ENCODE data around the gene NTRK3.

Gene NTRK3

DNA sequence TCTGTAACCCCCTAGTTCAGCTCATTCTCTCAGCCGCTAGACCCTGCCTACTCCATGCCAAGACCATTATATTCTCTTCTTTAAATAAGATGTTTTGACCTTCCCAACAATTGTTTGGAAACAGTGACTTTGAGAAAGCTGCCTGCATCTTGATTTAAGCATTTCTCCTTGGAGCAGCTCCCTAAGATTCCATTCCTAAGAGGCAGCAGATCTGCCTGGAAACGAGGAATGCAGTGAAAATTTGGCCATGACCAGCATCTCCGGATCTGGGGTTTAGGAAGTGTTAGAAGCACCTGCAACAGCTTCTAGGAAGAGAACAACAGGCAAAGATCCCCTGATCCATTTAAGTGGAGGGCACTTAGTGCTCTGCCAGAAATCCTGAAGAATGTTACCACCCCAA, 235.7 kb downstream of the NTRK3 start:
- no peak for DNase-seq

DNA sequence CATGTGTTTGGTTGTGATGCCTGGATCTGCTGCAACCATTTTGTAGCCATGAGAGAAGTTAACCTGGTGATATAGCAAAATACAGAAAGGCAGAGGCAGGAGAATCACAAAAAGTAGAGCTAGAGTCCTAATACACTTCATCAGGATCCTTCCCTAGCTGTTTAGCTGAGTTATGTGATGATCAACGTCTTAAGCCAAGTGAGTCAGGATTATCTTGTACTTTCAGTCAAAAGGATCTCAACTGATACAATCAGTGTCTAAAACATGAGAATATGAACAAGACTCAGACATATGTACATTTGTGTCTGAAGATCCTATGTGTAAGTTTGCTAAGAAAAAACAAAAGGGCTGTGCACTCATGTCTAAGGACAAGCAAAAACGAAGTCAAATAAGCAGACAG, 236.9 kb downstream of the NTRK3 start:
- DNase-seq = no peak

DNA sequence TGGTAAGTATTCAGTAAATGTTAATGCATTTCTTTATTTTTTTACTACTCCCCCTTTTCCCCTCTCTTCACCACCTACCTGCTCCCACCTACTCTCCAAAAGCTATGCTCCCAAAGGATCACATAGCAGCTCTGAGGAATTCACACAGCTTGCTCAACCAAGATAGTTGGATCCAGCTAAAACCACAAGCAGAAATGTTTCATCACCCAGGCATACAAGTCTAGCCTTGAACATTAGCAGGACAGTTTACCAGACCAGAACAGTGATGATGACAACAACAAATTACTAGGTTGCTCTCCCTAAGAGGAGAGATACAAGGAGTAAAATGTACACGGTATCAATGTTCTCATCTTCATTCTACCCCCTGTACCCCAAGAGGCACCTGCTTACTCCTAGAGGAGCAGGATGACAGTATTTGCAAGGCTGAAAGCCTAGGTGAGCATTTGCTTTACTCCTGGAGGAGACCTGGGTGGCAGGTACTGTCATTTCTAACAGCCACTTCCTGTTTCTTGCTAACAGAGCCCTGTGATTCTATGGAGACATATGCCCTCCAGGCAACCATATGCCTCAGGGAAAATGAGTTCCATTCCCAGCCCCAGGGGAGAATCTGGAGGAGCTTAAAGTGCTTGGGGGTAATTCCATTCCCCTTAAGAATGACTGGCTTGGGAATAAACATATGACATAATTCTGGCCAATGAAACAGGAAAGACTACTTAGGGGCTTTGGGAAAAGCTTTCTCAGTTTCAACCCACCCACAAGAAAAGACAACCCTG, 237.5 kb downstream of the NTRK3 start:
- no peak for DNase-seq

DNA sequence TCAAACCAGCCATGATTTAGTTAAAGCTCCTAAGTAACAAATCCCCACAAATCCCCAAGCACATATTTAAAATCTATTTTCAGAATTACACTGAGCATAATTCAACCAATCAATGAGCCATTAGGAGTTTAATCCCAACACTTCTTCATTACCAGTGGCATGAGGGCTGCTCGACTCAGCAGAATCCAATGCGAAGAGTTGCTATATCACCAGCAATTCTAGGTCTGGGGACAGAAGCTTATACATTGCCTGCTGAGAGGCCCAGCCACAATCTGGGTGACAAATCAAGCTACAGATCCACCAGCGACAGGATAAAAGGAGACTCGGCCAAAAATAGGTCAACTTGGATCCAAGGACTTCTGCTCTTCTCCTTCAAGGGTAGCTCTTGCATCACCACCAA, 238.8 kb downstream of the NTRK3 start:
- DNase-seq = no peak

DNA sequence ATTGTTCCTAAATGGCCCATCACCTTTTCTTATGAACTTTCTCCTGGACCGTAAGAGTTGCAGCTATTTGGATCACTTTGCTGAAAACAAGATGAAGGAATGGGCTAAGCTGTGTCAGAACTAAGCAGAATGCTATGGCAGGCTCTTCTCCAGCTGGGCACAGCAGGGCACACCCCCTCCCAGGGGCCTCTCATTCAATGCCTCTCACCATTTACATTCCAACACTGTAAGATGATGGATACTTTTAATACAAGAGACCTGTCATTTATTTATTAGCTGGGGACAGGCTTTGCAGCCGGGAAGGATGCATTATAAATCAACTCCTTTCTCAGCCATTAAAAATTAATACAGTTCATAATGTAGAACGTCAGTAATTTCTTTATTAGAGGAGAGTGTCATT, 240.1 kb downstream of the NTRK3 start:
- DNase-seq = no peak

DNA sequence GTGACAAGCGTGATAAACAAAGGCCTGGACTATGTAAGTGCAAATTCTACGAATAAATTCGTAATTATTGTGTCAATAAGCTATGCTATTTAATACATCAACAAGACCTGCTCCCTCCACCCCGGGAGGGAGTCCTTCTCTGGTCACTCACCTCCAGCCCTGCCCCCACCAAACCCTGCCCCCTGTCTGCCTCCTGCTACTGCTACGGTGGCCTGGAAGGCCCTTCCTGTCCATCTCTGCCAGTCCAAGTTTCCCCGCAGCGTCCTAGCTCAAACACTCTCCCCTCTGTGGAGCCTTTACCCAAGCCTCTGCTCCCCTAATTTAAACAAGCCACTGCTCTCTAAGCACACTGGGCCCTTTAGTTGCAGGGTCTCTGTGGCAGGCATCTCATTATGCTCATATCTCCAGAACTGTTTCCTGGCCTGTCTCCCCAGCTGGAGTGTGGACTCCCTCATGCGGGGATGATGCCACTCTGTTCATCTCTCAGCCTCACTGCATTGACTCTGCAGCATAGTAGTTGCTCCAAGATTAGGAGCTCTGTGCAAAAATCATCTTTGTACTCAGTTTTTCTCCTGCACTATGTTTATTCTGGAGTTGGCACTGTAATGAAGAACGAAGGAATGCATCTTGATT, 241.2 kb downstream of the NTRK3 start:
- no peak for DNase-seq

DNA sequence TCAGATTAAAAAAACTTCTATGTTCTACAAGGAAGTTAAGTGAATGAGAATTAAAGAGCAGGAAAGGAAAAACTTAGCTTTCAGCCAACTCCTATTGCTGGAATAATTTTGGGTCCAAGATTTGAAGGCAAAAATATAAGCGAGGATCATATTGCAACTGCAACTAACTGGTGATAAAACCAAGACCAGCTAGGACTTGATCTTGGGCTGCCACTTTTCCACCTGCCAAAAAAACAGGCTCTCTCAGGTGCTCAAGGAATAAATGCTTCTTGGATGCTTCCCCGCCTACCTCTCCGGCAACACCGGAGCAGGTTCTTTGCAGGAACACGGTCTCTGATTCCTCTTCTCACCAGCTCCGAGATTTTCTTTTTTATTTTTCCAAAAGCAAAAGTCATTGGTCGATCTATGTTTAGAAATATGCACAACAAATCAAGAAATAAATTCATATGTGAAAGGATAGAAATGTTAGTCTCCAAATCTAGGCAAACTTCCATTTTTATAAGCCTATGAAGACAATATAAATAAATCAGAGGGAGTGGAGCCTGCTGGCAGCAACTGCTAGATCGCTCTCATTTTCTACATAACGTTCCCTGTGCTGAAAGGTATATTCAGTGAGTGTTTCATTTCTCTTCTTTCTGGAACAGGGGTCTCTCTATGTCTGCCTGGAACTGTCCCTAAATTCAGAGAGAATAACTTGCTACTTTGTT, 241.9 kb downstream of the NTRK3 start:
- DNase-seq = no peak

DNA sequence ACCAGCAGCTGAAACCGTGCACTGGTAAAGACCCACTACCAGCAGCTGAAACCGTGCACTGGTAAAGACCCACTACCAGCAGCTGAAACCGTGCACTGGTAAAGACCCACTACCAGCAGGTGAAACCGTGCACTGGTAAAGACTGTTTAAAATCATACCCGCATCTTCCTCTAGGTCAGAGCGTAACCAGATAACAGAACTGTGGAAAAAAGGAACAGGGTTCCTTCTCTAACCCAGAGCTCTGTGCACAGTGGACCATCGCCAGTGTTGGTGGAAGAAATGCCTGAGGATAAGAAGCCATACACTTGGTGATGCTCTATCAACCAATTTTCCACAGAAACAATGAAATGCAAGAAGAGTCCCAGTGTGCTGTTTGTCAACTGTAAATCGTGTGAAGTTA, 243.4 kb downstream of the NTRK3 start:
- DNase-seq = no peak

DNA sequence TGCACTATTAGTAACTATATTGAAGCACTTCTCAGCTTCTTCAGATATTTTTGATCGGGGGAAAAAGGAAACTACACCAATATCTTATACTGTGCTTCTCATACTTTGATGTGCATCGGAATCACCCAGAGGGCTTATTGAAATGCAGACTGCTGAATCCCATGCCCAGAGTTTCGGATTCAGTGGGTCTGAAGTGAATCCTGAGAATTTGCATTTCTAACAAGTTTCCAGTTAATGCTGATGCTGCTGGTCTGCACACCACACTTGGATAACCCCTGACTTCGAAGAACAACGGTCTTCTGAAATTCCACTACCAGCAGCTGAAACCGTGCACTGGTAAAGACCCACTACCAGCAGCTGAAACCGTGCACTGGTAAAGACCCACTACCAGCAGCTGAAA, 243.9 kb downstream of the NTRK3 start:
- no peak for DNase-seq

DNA sequence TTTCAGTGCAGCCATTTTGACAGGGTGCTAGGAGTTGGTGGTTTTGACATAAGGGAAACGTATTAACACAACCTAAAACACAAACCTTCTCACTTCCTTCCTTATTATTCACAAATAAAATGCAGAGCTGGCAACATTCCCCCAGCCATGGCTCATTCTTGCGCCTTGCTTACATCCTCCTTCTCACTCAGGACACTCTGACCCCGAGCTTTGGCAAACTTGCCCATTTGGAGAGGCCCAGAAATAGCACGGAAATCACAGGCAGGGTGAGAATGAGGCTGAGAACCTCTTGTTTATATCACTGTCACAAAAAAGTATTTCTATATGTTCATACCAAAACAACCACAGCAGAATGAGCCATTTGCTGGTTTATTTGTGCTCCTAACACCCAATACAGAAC, 244.3 kb downstream of the NTRK3 start:
- DNase-seq = no peak

DNA sequence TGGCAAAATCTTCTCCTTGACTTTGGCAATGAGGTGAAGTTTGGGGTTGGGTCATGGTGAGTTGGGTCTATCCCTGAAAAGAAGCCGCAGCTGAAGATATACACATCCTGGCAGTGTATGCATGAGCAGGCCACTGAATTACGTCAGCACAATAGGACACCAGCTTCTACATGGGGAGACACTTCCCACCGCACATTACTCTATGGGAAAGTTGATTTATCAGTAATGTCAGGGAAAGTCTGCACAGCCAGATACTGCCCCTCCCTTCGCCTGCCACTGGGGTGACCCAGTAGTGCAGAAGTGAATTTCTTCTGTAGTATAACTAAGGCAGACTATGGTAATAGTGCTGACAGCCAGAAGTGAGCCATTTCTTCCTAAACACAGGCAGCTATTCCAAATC, 245.0 kb downstream of the NTRK3 start:
- no peak for DNase-seq

DNA sequence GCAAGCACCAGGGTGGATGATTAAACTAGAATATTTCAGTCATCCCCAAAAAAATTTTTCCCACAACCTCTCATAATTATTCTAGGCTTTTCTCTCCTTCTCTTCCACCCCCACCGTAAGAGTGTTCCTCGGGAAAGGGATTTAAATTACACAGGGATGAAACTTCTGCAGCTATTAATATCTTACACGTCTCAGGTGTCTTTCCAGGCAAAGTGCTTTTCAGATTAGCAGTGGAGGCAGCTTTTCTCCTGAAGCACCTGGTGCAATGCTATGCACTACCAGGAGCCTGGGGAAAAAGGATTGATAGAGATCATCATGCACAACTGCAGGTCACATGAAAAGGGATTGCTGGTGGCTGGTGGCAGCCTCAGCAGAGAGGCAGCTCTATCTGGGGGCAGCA, 250.4 kb downstream of the NTRK3 start:
- no peak for DNase-seq

DNA sequence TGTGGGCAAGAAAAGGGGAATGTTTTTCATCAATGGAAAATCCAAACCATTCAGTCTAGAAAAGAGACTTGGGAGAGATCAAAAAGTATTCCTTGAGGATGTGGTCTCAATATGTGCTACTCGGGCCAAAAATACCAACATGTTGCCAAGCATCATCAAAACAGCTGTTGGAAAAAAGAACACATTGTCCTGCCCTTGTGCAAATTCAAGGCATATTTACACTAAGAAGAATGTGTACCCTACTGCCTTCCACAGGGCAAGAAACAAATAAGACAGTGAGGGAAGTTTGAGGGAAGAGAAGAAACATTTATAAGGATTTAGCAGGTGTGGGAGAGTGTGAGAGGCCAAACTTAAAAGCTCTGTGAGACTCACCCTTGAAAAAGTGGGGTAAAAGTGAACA, 252.1 kb downstream of the NTRK3 start:
- DNase-seq = no peak

DNA sequence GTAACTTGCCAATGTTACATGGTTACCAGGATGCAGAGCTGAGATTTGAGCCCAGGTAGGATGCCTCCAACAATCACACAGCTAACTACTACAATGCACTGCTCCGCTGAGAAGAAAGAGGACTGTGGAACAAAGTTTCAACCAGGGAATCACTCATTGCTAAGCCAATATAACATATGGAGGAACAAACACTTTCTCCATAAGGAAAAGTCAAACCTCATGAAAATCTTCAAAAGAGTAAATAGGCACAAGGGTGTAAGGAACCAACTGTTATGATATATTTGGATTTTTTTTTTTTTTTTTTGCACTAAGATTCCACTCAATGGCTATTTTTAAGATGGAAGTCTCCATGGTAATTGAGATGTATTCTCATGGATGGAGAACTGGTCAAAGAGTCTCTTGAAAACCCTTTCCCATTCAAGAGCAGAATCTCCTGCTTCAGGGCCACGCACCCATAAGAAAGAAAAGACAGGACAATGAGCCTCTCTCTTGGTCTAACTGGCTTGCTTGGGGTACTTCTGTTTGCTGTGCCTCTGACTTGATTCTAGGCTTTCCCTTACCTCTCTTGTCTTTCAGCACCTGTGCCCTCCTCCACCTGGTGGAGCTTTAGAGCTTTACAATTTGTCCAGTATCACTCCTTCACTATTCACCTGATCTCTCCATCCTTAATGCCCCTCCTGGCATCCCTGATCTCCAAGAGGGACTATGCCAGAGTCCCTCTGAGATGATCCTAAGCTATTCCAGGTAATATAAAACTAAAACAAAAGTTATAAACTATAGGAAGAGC, 252.8 kb downstream of the NTRK3 start:
- DNase-seq = no peak

DNA sequence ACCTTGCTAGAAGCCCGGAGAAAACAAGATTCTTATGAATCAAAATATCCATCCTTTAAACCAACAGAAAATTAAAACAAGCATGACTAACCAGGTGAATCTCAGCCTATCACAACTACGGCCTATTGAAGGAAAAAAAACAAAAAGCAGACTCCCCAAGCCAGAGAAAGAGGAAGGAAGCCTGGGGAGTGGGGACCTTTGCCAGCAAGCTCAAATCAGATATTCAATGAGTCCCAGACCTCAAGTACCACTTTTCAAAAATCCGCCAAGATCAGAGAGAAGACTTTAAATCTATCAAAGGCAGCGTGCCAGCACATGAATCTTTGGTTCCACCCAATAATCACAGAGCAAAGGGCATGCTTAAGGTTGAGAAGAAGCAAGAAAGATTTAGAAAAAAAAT, 253.8 kb downstream of the NTRK3 start:
- DNase-seq = no peak

DNA sequence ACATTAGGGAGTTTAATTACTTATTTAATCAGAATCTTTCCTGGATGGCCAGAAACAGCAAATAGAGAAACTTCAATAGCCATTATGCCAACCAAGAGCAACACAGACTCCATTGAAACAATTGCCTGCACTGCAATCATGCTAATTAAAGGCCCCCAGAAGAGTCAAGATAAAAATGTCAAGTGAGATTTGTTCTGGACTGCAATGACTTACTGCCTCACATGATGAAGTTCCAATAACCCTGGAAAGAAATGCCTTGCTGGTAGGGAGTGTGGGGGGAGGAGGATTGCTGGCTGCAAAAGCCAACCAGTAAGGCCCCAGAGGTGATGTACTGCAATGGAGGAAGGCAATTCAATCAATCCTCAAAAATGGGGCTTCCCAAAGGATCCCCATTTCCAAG, 257.9 kb downstream of the NTRK3 start:
- DNase-seq = no peak

DNA sequence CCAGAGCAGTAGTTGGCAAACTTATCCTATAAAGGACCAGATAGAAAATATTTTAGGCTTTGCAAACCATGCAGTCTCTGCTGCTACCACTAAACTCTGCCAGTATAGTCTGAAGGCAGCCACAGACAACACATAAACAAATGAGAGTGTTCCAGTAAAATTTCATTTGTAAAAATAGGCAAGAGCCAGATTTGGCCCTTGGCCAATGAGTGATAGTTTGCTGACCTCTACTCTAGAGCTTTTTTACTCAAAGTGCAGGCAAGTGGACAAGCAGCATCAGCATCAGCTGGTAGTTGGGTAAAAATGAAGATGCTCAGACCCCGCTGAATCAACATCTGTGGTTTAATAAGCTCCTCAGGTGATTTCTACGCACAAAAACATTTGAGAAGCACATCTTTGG, 269.8 kb downstream of the NTRK3 start:
- no peak for DNase-seq

DNA sequence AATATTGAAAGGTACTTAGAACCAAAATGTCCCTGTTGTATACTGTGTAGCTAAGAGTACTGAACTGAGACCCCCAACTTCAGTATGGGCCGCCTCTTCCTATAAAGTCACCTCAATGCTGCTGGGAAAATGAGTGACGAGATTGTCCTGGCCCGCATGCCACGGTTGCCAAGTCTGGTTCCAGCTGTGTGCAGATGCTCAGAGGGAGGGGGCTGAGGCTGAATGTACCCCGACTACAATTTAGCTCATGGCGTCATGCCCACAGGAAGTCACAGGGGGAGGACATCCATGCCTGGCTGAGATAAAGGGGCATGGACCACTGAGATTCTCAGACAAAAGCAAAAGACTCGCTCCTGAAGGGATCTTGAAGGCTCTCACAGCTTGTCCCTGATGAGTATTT, 271.1 kb downstream of the NTRK3 start:
- DNase-seq = no peak

DNA sequence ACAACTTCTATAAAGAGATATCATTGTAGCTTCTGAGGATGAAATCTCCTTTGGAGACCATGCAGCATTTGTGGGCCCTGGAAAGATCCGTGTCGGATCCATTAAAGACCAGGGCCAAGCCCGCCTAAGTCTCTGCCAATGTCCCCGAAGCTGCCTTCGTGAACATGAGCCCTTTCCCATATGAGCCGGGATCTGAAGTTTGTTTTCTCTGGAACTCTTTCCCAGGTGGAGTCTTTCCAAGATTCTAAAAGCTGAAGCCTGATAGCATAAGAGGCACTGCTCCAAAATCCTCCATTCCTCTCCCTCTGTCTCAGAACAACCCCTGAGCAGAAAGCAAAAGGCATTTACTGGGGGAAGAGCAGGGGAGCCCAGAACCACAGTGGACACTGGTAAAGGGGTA, 274.6 kb downstream of the NTRK3 start:
- no peak for DNase-seq

DNA sequence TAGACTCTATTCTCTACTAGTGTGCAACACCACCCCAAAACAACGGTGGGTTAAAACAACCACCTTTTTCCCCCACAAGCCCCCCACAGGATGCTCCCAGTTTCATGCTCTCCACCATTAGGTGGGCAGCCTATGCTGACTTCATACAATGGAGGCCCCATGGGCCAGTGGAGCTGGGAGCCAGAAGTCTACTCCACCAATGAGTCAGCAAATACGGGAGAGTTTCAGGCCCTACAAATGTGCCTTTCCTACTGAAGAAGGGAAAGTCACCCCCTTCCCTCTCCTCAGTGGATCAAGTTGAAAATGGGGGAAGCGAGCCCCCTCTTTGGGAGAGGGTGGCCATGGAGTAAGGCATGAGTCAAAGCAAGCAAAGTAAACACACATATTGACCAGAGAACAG, 278.6 kb downstream of the NTRK3 start:
- no peak for DNase-seq

DNA sequence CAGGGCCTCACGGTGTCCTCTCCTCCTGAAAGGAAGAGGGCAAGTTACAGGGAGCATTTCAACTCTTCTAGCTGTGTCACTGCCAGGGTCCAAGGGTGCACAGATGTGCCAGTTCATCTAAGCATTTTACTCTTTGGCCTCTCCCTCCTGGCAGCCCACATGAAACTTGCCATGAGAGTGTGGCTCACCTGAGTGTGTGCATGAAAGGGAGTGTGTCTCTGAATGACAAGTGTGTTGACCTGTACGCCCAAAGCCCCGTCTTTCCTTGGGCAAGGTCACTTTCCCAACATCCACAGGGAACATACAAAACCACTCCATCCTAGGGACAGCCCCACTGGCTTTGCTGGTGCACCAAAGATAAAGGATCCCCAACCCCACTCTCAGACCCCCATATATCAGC, 280.0 kb downstream of the NTRK3 start:
- no peak for DNase-seq

DNA sequence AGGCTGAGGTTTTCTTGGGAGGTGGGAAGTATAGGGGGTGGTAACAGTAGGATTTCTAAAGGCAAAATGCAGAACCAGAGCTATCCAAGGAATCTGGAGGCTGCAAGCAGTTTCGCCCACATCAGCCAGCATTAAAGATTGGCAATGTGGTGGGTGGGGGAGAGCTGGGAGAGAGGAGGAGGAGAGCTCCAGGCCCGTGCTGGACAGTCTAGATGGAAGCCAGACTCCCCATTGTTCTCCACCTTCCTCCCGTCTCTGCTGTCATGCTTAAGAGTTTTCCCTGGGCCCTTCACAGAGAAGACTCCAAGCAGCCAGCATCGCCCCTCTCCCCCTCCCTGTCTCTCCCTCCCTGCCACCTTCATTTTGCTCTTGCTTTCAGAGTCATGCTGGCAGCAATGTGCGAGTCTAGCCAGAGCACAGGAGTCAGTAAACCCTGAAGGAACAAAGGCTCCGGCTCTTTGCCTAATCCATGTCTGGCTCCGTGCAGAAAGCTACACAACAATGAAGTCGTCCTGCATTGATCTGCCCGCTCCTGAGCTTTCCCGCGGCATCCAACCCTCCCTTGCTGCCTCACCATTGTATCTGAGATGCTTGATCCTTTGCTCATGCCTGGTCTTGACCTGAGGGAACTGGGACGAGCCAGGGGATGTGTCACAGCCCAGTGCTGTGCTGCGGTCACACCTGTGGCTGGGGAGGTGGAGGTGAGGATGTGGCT, 282.9 kb downstream of the NTRK3 start:
- no peak for DNase-seq

DNA sequence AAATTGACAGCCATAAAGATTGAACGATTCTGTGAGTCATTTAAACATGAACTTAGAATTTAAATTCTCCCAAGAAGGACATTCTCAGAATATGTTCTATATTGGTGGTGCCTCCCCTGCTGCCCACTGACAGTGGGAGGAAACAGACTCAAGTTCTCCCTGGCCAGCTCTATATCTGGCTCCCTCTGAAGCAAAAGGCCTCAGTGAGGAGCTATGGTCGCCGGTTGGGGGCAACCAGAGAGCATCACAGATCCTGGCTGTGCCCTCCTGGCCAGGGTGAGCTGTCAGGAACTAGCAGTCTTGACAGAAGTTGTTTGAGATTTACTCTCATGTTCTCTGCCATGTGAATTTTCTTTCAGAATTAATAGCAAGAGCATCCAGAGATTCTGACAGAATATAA, 285.5 kb downstream of the NTRK3 start:
- DNase-seq = no peak

Data from NCI-H1694 (cell line).